Stimulated activated naive B cell treated with anti-CD40 and anti-IgM and Interleukin-4, amounts not matched to agents 10 μg/mL and 1 μg/mL and 100 μg/mL, for 72 hours (primary cell): Measurements from ENCODE around the gene TRIM46.

Source experiments
- ATAC-seq, 2 donors: fragments of 150-1000 bp; cut with Tn5 transposase; replicated peaks; 2 replicates each; pipeline ENCODE4 v1.10.0; 2021; ENCODE audit warnings: moderate library complexity in 1 of 2
- DNase-seq: peaks from one replicate; pipeline ENCODE4 v3.0.0; 2021
- H3K27ac Mint-ChIP-seq: one replicate; pipeline ENCODE4 v1.8.0; 2022; ENCODE audit warnings: mild to moderate bottlenecking, mixed read lengths
- H3K27me3 Mint-ChIP-seq, 2 donors: one replicate each; pipeline ENCODE4 v1.8.0; 2022; ENCODE audit warnings: mixed read lengths in 2 of 2
- H3K36me3 Mint-ChIP-seq, 2 donors: one replicate each; pipeline ENCODE4 v1.8.0; 2022; ENCODE audit warnings: mixed read lengths in 2 of 2, mild to moderate bottlenecking in 1 of 2
- H3K4me1 Mint-ChIP-seq, 2 donors: one replicate each; pipeline ENCODE4 v1.8.0; 2022; ENCODE audit warnings: mixed read lengths in 2 of 2, mild to moderate bottlenecking in 1 of 2
- H3K4me3 Mint-ChIP-seq, 2 donors: one replicate each; pipeline ENCODE4 v1.8.0; 2022; ENCODE audit warnings: mild to moderate bottlenecking in 2 of 2, mixed read lengths in 2 of 2, moderate library complexity in 1 of 2
- H3K9me3 Mint-ChIP-seq, 2 donors: one replicate each; pipeline ENCODE4 v1.8.0; 2022; ENCODE audit warnings: mixed read lengths in 2 of 2, mild to moderate bottlenecking in 1 of 2

Gene TRIM46

DNA sequence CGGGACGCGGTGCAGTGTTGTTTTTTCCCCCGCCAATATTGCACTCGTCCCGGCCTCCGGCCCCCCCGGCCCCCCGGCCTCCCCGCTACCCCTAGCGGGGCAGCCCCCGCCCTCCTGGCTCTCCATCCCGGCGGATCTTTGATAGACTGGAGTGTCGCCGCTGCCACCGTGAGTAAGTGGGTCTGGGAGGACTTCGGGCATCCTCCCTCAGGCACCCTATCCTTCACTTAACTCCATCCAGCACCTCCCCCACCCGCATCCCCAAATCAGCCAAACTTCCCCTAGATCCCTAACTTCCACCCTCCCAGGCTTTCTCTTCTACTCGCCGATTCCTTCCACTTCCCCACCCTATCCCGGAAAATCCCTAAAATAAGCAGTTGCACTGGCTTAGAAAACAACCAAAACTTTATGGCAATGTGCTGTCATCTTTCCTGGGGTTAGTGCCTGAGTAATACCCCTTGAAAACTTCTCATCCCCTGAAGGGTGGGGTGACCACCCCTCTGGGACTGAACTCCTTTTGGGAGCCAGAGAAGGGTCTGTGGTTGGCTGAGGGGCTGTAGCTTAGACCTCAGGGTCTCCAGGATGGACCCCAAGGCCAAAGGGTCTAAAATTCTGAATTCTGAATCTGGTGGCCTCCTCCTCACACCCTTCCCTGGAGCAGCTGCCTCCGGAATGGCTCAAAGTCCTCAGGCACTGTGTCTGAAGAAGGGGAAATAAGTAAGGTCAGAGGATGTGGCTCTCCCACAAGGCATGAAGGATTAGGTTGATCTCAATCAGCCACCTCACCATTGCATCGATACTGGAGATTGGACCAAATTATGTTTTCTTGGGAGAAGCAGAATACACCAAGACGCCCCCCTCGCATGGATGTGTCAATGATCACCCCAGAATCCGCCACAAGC, 21.8 kb downstream of the TRIM46 start:
- Mint-ChIP-seq H3K27ac (peak overlapping the region; percentile 73), H3K27me3 (peaks cover 0 to 5% of the 10 kb centered on the region in 2 donors), H3K4me1 (peaks cover 22 to 27% of the 10 kb centered on the region in 2 donors), H3K9me3 (no peaks in the 10 kb centered on the region), H3K36me3 (peaks cover 2 to 13% of the 10 kb centered on the region in 2 donors), H3K4me3 (peak overlapping the region; percentile 79)
- peak in 1 of 2 donors; percentile 0 for ATAC-seq
- no peak for DNase-seq

- DNase-seq: no peak
- no peak for ATAC-seq
- Mint-ChIP-seq H3K4me1 (peaks cover 22 to 27% of the 10 kb centered on the region in 2 donors), H3K4me3 (no peak overlapping the region), H3K9me3 (no peaks in the 10 kb centered on the region), H3K27me3 (peaks cover 0 to 5% of the 10 kb centered on the region in 2 donors), H3K27ac (no peak overlapping the region), H3K36me3 (peaks cover 2 to 13% of the 10 kb centered on the region in 2 donors)
Observed at GRCh38 chr1:155196103-155196892, 22.6 kb downstream of the TRIM46 start.

GRCh38 chr1:155196893-155197638, 23.4 kb downstream of the TRIM46 start:
- Mint-ChIP-seq H3K27me3 (peaks cover 0 to 5% of the 10 kb centered on the region in 2 donors), H3K4me1 (peaks cover 22 to 27% of the 10 kb centered on the region in 2 donors), H3K27ac (no peak overlapping the region), H3K4me3 (no peak overlapping the region), H3K9me3 (no peaks in the 10 kb centered on the region), H3K36me3 (peaks cover 2 to 13% of the 10 kb centered on the region in 2 donors)
- no peak for ATAC-seq
- DNase-seq: no peak

DNA sequence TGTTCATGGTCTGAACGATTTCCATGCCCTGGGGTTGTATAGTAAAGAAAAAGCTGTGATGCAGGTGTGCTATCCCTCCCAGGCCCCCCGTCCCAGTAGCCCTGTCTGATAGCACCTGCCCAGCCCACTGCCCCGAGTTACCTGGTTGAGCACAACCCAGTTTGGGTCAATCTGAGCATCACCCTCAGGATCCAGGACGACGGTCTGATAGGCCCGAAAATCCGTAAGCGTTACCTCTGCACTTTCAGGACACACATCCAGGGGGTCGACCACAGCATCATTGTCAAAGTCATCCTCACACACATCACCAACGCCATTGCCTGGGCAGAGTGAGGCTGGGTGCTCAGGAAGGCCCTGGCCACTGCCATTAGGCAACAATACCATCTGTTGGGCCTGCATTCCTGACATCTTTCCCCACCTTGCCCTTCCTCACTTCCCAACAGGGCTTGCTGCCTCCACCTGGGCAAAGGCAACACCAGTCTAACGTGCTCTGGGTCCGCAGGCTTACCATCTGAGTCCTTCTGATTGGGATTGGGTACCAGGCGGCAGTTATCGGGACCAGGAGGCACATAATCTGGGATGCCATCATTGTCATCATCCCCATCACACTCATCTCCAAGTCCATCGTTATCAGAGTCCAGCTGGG, 24.4 kb downstream of the TRIM46 start:
- Mint-ChIP-seq H3K27me3 (peaks cover 0 to 5% of the 10 kb centered on the region in 2 donors), H3K27ac (no peak overlapping the region), H3K4me1 (peaks cover 17 to 26% of the 10 kb centered on the region in 2 donors), H3K9me3 (no peaks in the 10 kb centered on the region), H3K36me3 (peaks cover 6 to 13% of the 10 kb centered on the region in 2 donors), H3K4me3 (no peak overlapping the region)
- DNase-seq: no peak
- ATAC-seq: no peak

DNA sequence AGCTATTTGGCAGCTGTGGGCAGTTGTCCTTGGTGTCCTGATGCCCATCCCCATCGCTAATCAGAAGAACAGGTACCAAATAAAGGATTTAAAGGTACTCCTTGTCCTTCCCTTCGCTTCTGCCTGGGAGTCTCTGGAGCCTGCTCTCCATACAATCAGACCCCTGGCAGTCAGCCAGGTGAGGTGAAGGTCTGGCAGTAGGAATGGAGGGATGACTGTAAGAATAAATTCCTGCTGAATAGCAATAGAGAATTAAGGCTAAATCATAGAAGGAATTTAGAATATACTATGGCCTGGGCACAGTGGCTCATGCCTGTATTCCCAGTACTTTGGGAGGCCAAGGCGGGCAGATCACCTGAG, 24.9 kb downstream of the TRIM46 start:
- Mint-ChIP-seq H3K9me3 (no peaks in the 10 kb centered on the region), H3K4me1 (peaks cover 14 to 21% of the 10 kb centered on the region in 2 donors), H3K27me3 (peaks cover 0 to 2% of the 10 kb centered on the region in 2 donors), H3K36me3 (peaks cover 6 to 13% of the 10 kb centered on the region in 2 donors), H3K27ac (no peak overlapping the region), H3K4me3 (no peak overlapping the region)
- DNase-seq (no peak), ATAC-seq (no peak)

DNA sequence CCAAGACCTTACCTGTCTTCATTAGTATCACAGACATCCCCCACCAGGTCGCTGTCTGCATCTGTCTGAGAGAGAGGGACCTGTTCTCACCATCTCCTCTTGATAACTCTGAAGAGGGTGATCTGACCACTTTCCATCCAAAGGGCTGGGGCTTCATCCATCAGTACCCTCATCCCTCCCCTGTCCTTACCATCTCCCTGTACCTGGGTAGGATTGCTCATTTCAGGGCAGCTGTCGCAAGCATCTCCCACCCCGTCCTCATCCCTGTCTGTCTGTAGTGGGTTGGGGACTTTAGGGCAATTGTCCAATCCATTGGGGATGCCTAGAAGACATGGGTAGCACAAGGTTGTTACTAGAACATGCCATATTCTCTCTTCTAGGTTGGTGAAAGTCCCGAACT, 26.1 kb downstream of the TRIM46 start:
- H3K27ac Mint-ChIP-seq: no peak overlapping the region
- peaks cover 6 to 13% of the 10 kb centered on the region in 2 donors for H3K36me3 Mint-ChIP-seq
- peaks cover 4 to 8% of the 10 kb centered on the region in 2 donors for H3K4me1 Mint-ChIP-seq
- no peaks in the 10 kb centered on the region for H3K9me3 Mint-ChIP-seq
- no peak for ATAC-seq
- DNase-seq: no peak
- H3K4me3 Mint-ChIP-seq: no peak overlapping the region
- no peaks in the 10 kb centered on the region for H3K27me3 Mint-ChIP-seq

DNA sequence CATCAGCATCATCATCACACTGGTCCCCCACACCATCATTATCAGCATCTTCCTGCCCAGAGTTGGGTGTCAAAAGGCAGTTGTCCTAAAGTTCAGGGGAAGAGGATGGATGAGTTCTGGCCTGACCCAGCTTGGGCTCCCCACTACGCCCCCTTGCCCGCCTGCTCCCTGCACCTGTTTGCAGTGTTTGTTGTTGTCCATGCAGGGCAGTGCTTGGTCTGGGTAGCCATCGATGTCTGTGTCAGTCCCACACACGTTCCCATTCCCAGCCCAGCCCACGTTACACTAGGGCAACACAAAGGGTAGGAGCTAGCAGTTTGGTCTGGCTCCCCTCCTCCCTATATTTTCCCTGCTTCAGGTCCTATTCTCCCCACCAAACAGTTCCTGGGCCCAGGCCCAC, 27.3 kb downstream of the TRIM46 start:
- DNase-seq (no peak), ATAC-seq (no peak)
- Mint-ChIP-seq H3K36me3 (peaks cover 6 to 13% of the 10 kb centered on the region in 2 donors), H3K9me3 (no peaks in the 10 kb centered on the region), H3K4me1 (no peaks in the 10 kb centered on the region), H3K4me3 (no peak overlapping the region), H3K27ac (no peak overlapping the region), H3K27me3 (no peaks in the 10 kb centered on the region)

- Mint-ChIP-seq H3K27me3 (no peaks in the 10 kb centered on the region), H3K4me3 (no peak overlapping the region), H3K4me1 (peaks cover 5 to 6% of the 10 kb centered on the region in 2 donors), H3K9me3 (no peaks in the 10 kb centered on the region), H3K27ac (no peak overlapping the region), H3K36me3 (peaks cover 4 to 7% of the 10 kb centered on the region in 2 donors)
- DNase-seq (no peak), ATAC-seq (no peak)
Observed at GRCh38 chr1:155202198-155202597, 28.5 kb downstream of the TRIM46 start.

GRCh38 chr1:155202731-155203515, 29.3 kb downstream of the TRIM46 start:
- H3K9me3 Mint-ChIP-seq: no peaks in the 10 kb centered on the region
- H3K4me1 Mint-ChIP-seq: peaks cover 10 to 13% of the 10 kb centered on the region in 2 donors
- DNase-seq (no peak), ATAC-seq (no peak)
- no peak overlapping the region for H3K4me3 Mint-ChIP-seq
- peaks cover 4% of the 10 kb centered on the region in 2 donors for H3K36me3 Mint-ChIP-seq
- H3K27ac Mint-ChIP-seq: no peak overlapping the region
- H3K27me3 Mint-ChIP-seq: no peaks in the 10 kb centered on the region

DNA sequence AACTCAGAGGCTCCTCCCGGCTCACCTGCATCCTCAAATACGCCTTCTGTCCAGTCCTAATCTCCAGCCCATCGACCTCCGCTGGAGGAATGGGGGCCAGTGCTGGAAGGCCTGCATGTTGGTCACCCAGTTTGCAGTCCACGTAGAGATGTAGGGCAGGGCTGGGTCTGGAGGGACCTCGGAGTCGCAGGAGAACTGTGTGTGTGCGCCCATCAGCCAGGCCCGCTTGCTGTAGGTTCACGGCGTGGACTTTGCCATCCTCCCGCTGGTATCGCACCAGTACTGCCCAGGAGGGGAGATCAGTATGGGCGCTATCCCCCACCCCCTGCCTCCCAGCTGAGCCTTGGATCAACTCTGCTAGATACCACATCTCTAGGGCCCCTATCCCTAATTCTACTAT, 31.4 kb downstream of the TRIM46 start:
- Mint-ChIP-seq H3K9me3 (no peaks in the 10 kb centered on the region), H3K4me1 (peaks cover 16 to 26% of the 10 kb centered on the region in 2 donors), H3K27ac (no peak overlapping the region), H3K36me3 (peaks cover 0 to 6% of the 10 kb centered on the region in 2 donors), H3K27me3 (no peaks in the 10 kb centered on the region), H3K4me3 (no peak overlapping the region)
- no peak for ATAC-seq
- DNase-seq: no peak

- no peaks in the 10 kb centered on the region for H3K27me3 Mint-ChIP-seq
- no peak for ATAC-seq
- H3K4me3 Mint-ChIP-seq: no peak overlapping the region
- peaks cover 21 to 31% of the 10 kb centered on the region in 2 donors for H3K4me1 Mint-ChIP-seq
- H3K9me3 Mint-ChIP-seq: no peaks in the 10 kb centered on the region
- peaks cover 5 to 6% of the 10 kb centered on the region in 2 donors for H3K36me3 Mint-ChIP-seq
- H3K27ac Mint-ChIP-seq: no peak overlapping the region
- DNase-seq: no peak
Observed at GRCh38 chr1:155205969-155206593, 32.4 kb downstream of the TRIM46 start.

GRCh38 chr1:155206891-155207805, 33.5 kb downstream of the TRIM46 start:
- DNase-seq (peak; percentile 80), ATAC-seq (peak; percentile 53 to 59)
- Mint-ChIP-seq H3K9me3 (no peaks in the 10 kb centered on the region), H3K27me3 (no peaks in the 10 kb centered on the region), H3K36me3 (peaks cover 6 to 9% of the 10 kb centered on the region in 2 donors), H3K4me1 (peaks cover 21 to 31% of the 10 kb centered on the region in 2 donors), H3K4me3 (peak overlapping the region; percentile 40 to 55), H3K27ac (peak overlapping the region; percentile 16)
